HG03066 (cell line): ENCODE measurements around the gene TMEM119.
"Not testable (repeated sequence)": the region's sequence is repeated elsewhere in the genome, so short reads cannot be mapped to it uniquely, and the experiment has no call there.

Source experiments
- ATAC-seq: cut with Tn5 transposase; IDR thresholded peaks from one replicate; pipeline ENCODE4 v1.9.1; 2021; ENCODE audit warnings: low read depth; ENCODE audit not compliant: unreplicated experiment

Gene TMEM119

GRCh38 chr12:108589028-108589839, 8.7 kb downstream of the TMEM119 start:
- ATAC-seq: no peak

- no peak for ATAC-seq
These were observed 10.1 kb downstream of the TMEM119 start for GRCh38 chr12:108587826-108588225.

GRCh38 chr12:108586306-108586705, 11.6 kb downstream of the TMEM119 start:
- ATAC-seq: no peak

GRCh38 chr12:108585864-108586263, 12.0 kb downstream of the TMEM119 start:
- ATAC-seq: no peak

- no peak for ATAC-seq
These were observed 13.3 kb downstream of the TMEM119 start for GRCh38 chr12:108584456-108585065.

- ATAC-seq: no peak
These were observed 13.9 kb downstream of the TMEM119 start for GRCh38 chr12:108583991-108584390.

- ATAC-seq: no peak
These were observed 14.7 kb downstream of the TMEM119 start for GRCh38 chr12:108582978-108583770.

GRCh38 chr12:108582509-108582908, 15.4 kb downstream of the TMEM119 start:
- no peak for ATAC-seq

- no peak for ATAC-seq
These were observed 16.3 kb downstream of the TMEM119 start for GRCh38 chr12:108581311-108582227.

- no peak for ATAC-seq
These were observed 17.4 kb downstream of the TMEM119 start for GRCh38 chr12:108580531-108580930.

- no peak for ATAC-seq
These were observed 19.1 kb downstream of the TMEM119 start for GRCh38 chr12:108578813-108579212.

- no peak for ATAC-seq
These were observed 19.6 kb downstream of the TMEM119 start for GRCh38 chr12:108578264-108578663.

GRCh38 chr12:108577458-108577857, 20.4 kb downstream of the TMEM119 start:
- ATAC-seq: no peak

GRCh38 chr12:108576660-108577234, 21.1 kb downstream of the TMEM119 start:
- no peak for ATAC-seq

- no peak for ATAC-seq
These were observed 22.5 kb downstream of the TMEM119 start for GRCh38 chr12:108575199-108575912.

GRCh38 chr12:108574276-108574675, 23.6 kb downstream of the TMEM119 start:
- not testable (repeated sequence) for ATAC-seq

- ATAC-seq: no peak
These were observed 24.6 kb downstream of the TMEM119 start for GRCh38 chr12:108573317-108573716.

- ATAC-seq: no peak
These were observed 25.6 kb downstream of the TMEM119 start for GRCh38 chr12:108572166-108572790.
